Karpas-422 (cell line): ENCODE data around the gene REXO5. TPM values are rescaled to one million over a fixed set of nuclear protein-coding genes. Genes with fewer than 3 reads are reported as not detected.

ENCODE experiments used
- DNase-seq: peaks from one replicate; pipeline ENCODE4 v3.0.0-alpha.2; 2015
- H2AFZ ChIP-seq: fragments of 200-600 bp; sonication (generic); 2 replicates; pipeline ENCODE4 v1.6.1; 2014; ENCODE audit warnings: antibody characterized with exemption, low read length, mixed read lengths
- H3K27ac ChIP-seq: fragments of 200-600 bp; sonication (generic); 2 replicates; pipeline ENCODE4 v1.5.1; 2014; ENCODE audit warnings: mild to moderate bottlenecking, low read length, moderate library complexity
- H3K27me3 ChIP-seq: fragments of 200-600 bp; sonication (generic); 2 replicates; pipeline ENCODE4 v1.6.1; 2014; ENCODE audit warnings: low read length, mixed read lengths
- H3K36me3 ChIP-seq: fragments of 200-600 bp; sonication (generic); 2 replicates; pipeline ENCODE4 v1.6.1; 2014; ENCODE audit warnings: low read length, mixed read lengths; ENCODE audit not compliant: insufficient read depth
- H3K4me1 ChIP-seq: fragments of 200-600 bp; sonication (generic); 2 replicates; pipeline ENCODE4 v1.6.1; 2014; ENCODE audit warnings: mild to moderate bottlenecking, low read length, mixed read lengths
- H3K4me2 ChIP-seq: fragments of 200-600 bp; sonication (generic); 2 replicates; pipeline ENCODE4 v1.6.1; 2014; ENCODE audit warnings: low read length, low read depth, mild to moderate bottlenecking; ENCODE audit not compliant: poor library complexity, severe bottlenecking
- H3K4me3 ChIP-seq: fragments of 200-600 bp; sonication (generic); 2 replicates; pipeline ENCODE4 v1.5.1; 2014; ENCODE audit warnings: mild to moderate bottlenecking, antibody characterized with exemption, low read length, mixed read lengths
- H3K79me2 ChIP-seq: fragments of 200-600 bp; sonication (generic); 2 replicates; pipeline ENCODE4 v1.6.1; 2014; ENCODE audit warnings: mild to moderate bottlenecking, low read length, mixed read lengths
- H3K9ac ChIP-seq: fragments of 200-600 bp; sonication (generic); 2 replicates; pipeline ENCODE4 v1.6.0; 2014; ENCODE audit warnings: low read length
- H3K9me2 ChIP-seq: fragments of 200-600 bp; sonication (generic), shearing (Covaris generic); replicated peaks from 2 replicates; pipeline ENCODE4 v1.6.0; 2014; ENCODE audit warnings: mild to moderate bottlenecking, low read length, moderate library complexity; ENCODE audit not compliant: insufficient read depth
- H3K9me3 ChIP-seq: fragments of 300-700, 200-600 bp; sonication (generic); 2 replicates; pipeline ENCODE4 v1.6.1; 2014; ENCODE audit warnings: low read length, mixed read lengths
- H4K20me1 ChIP-seq: fragments of 200-600 bp; sonication (generic); 2 replicates; pipeline ENCODE4 v1.6.1; 2014; ENCODE audit warnings: mild to moderate bottlenecking, antibody characterized with exemption, low read length, low read depth; ENCODE audit not compliant: insufficient read depth
- total RNA-seq: library from RNA; depleted of rRNA; stranded (reverse); fragments of >200 nt; shearing (Covaris generic); gene quantifications from 2 replicates; pipeline ENCODE4 v1.2.3, GENCODE V29; 2014; ENCODE audit warnings: low replicate concordance

The REXO5 gene
- total RNA-seq, 1 experiment from 2014 or later, result 13.9 TPM

- no peaks in the 10 kb centered on the region for H3K9me2 ChIP-seq
- H3K9ac ChIP-seq, result no peak overlapping the region
- H3K36me3 ChIP-seq, result peaks cover 19% of the 10 kb centered on the region
- H4K20me1 ChIP-seq, result no peaks in the 10 kb centered on the region
- no peaks in the 10 kb centered on the region for H3K79me2 ChIP-seq
- no peak overlapping the region for H3K4me3 ChIP-seq
- no peak overlapping the region for H2AFZ ChIP-seq
- no peaks in the 10 kb centered on the region for H3K4me1 ChIP-seq
- H3K27ac ChIP-seq, result no peak overlapping the region
- no peaks in the 10 kb centered on the region for H3K9me3 ChIP-seq
- no peaks in the 10 kb centered on the region for H3K27me3 ChIP-seq
- H3K4me2 ChIP-seq, result no peak overlapping the region
- no peak for DNase-seq
Measured at GRCh38 chr16:20846551-20846950, 40.2 kb downstream of the REXO5 start.

- no peak for DNase-seq
- Histone ChIP-seq H3K4me3 (no peak overlapping the region), H3K27ac (no peak overlapping the region), H4K20me1 (no peaks in the 10 kb centered on the region), H3K4me2 (no peak overlapping the region), H2AFZ (no peak overlapping the region), H3K4me1 (no peaks in the 10 kb centered on the region), H3K9ac (no peak overlapping the region), H3K79me2 (no peaks in the 10 kb centered on the region), H3K27me3 (no peaks in the 10 kb centered on the region), H3K36me3 (peaks cover 11% of the 10 kb centered on the region; the same call in 1 of the 2 replicates), H3K9me2 (no peaks in the 10 kb centered on the region), H3K9me3 (no peaks in the 10 kb centered on the region)
Measured at GRCh38 chr16:20847550-20847949, 41.2 kb downstream of the REXO5 start.

GRCh38 chr16:20849589-20850390, 43.5 kb downstream of the REXO5 start:
- no peaks in the 10 kb centered on the region for H3K79me2 ChIP-seq
- no peak overlapping the region for H2AFZ ChIP-seq
- DNase-seq, result peak; percentile 86
- H3K27me3 ChIP-seq, result no peaks in the 10 kb centered on the region
- H3K9me2 ChIP-seq, result no peaks in the 10 kb centered on the region
- H3K36me3 ChIP-seq, result peaks cover 5% of the 10 kb centered on the region; the same call in 1 of the 2 replicates
- H3K4me2 ChIP-seq, result no peak overlapping the region
- H3K9me3 ChIP-seq, result no peaks in the 10 kb centered on the region
- no peaks in the 10 kb centered on the region for H4K20me1 ChIP-seq
- H3K4me3 ChIP-seq, result no peak overlapping the region
- no peak overlapping the region for H3K9ac ChIP-seq
- H3K4me1 ChIP-seq, result no peaks in the 10 kb centered on the region
- no peak overlapping the region for H3K27ac ChIP-seq

- H3K9me3 ChIP-seq, result no peaks in the 10 kb centered on the region
- no peak overlapping the region for H3K9ac ChIP-seq
- peaks cover 5% of the 10 kb centered on the region; the same call in 1 of the 2 replicates for H3K36me3 ChIP-seq
- H4K20me1 ChIP-seq, result no peaks in the 10 kb centered on the region
- H3K27me3 ChIP-seq, result no peaks in the 10 kb centered on the region
- H3K4me2 ChIP-seq, result no peak overlapping the region
- no peaks in the 10 kb centered on the region for H3K79me2 ChIP-seq
- no peak overlapping the region for H3K4me3 ChIP-seq
- H3K27ac ChIP-seq, result no peak overlapping the region
- no peak overlapping the region for H2AFZ ChIP-seq
- no peaks in the 10 kb centered on the region for H3K9me2 ChIP-seq
- H3K4me1 ChIP-seq, result no peaks in the 10 kb centered on the region
- DNase-seq, result no peak
Measured at GRCh38 chr16:20850981-20851380, 44.7 kb downstream of the REXO5 start.

GRCh38 chr16:20851601-20852000, 45.3 kb downstream of the REXO5 start:
- H3K36me3 ChIP-seq, result peaks cover 5% of the 10 kb centered on the region; the same call in 1 of the 2 replicates
- no peak for DNase-seq
- no peaks in the 10 kb centered on the region for H3K9me2 ChIP-seq
- H3K27me3 ChIP-seq, result no peaks in the 10 kb centered on the region
- no peaks in the 10 kb centered on the region for H3K79me2 ChIP-seq
- H3K9me3 ChIP-seq, result no peaks in the 10 kb centered on the region
- no peak overlapping the region for H3K4me2 ChIP-seq
- H4K20me1 ChIP-seq, result no peaks in the 10 kb centered on the region
- no peak overlapping the region for H3K27ac ChIP-seq
- no peak overlapping the region for H3K4me3 ChIP-seq
- H3K9ac ChIP-seq, result no peak overlapping the region
- H3K4me1 ChIP-seq, result no peaks in the 10 kb centered on the region
- no peak overlapping the region for H2AFZ ChIP-seq

GRCh38 chr16:20853143-20853542, 46.8 kb downstream of the REXO5 start:
- no peak for DNase-seq
- no peaks in the 10 kb centered on the region for H4K20me1 ChIP-seq
- H3K27ac ChIP-seq, result no peak overlapping the region
- H3K36me3 ChIP-seq, result peaks cover 5% of the 10 kb centered on the region; the same call in 1 of the 2 replicates
- H3K9me2 ChIP-seq, result no peaks in the 10 kb centered on the region
- no peak overlapping the region for H2AFZ ChIP-seq
- H3K79me2 ChIP-seq, result no peaks in the 10 kb centered on the region
- H3K9ac ChIP-seq, result no peak overlapping the region
- H3K4me3 ChIP-seq, result no peak overlapping the region
- H3K4me2 ChIP-seq, result no peak overlapping the region
- H3K4me1 ChIP-seq, result no peaks in the 10 kb centered on the region
- no peaks in the 10 kb centered on the region for H3K9me3 ChIP-seq
- no peaks in the 10 kb centered on the region for H3K27me3 ChIP-seq

GRCh38 chr16:20853981-20854620, 47.8 kb downstream of the REXO5 start:
- H3K4me2 ChIP-seq, result no peak overlapping the region
- no peak for DNase-seq
- no peaks in the 10 kb centered on the region for H3K27me3 ChIP-seq
- H3K9me2 ChIP-seq, result no peaks in the 10 kb centered on the region
- peaks cover 5% of the 10 kb centered on the region; the same call in 1 of the 2 replicates for H3K36me3 ChIP-seq
- no peaks in the 10 kb centered on the region for H3K79me2 ChIP-seq
- no peak overlapping the region for H3K27ac ChIP-seq
- no peak overlapping the region for H3K4me3 ChIP-seq
- H3K4me1 ChIP-seq, result no peaks in the 10 kb centered on the region
- H3K9me3 ChIP-seq, result no peaks in the 10 kb centered on the region
- no peak overlapping the region for H2AFZ ChIP-seq
- no peaks in the 10 kb centered on the region for H4K20me1 ChIP-seq
- H3K9ac ChIP-seq, result no peak overlapping the region

- Histone ChIP-seq H3K27ac (no peak overlapping the region), H3K4me2 (no peak overlapping the region), H2AFZ (no peak overlapping the region), H3K9me2 (no peaks in the 10 kb centered on the region), H3K4me3 (no peak overlapping the region), H3K4me1 (no peaks in the 10 kb centered on the region), H3K79me2 (no peaks in the 10 kb centered on the region), H3K9me3 (no peaks in the 10 kb centered on the region), H3K36me3 (peaks cover 5% of the 10 kb centered on the region; the same call in 1 of the 2 replicates), H4K20me1 (no peaks in the 10 kb centered on the region), H3K9ac (no peak overlapping the region), H3K27me3 (no peaks in the 10 kb centered on the region)
- no peak for DNase-seq
Measured at GRCh38 chr16:20854963-20855362, 48.6 kb downstream of the REXO5 start.
